ENCODE measurements around the gene TGIF2.

Gene TGIF2

GRCh38 chr20:36591281-36591680, 17.9 kb downstream of the TGIF2 start:
- Histone ChIP-seq H2AFZ (ENCODE audit: low read depth) (no peak overlapping the region), H3K4me1 (ENCODE audit: low read depth, poor library complexity, severe bottlenecking) (peaks cover 29% of the 10 kb centered on the region), H3K9ac (no peak overlapping the region), H3K27ac (no peak overlapping the region), H4K20me1 (ENCODE audit: insufficient read depth) (no peaks in the 10 kb centered on the region), H3K27me3 (ENCODE audit: insufficient read depth, low read depth) (no peaks in the 10 kb centered on the region), H3K79me2 (ENCODE audit: insufficient read depth, low read depth) (no peaks in the 10 kb centered on the region), H3K4me3 (IDR thresholded peaks at IDR 0.05; ENCODE audit: insufficient read depth, low read depth, low read length) (no peak overlapping the region), H3K36me3 (ENCODE audit: insufficient read depth) (peaks cover 3% of the 10 kb centered on the region; the same call in 1 of the 2 replicates), H3K4me2 (no peak overlapping the region)
- TF ChIP-seq CTCF (conservative IDR thresholded peaks at IDR 0.05; ENCODE audit: low read depth, low read length) = no peak

- no peaks in the 10 kb centered on the region for H3K79me2 ChIP-seq (ENCODE audit: insufficient read depth, low read depth)
- no peak overlapping the region for H3K27ac ChIP-seq
- H2AFZ ChIP-seq (ENCODE audit: low read depth) = no peak overlapping the region
- no peak for TF ChIP-seq CTCF (conservative IDR thresholded peaks at IDR 0.05; ENCODE audit: low read depth, low read length)
- H3K4me2 ChIP-seq = no peak overlapping the region
- H3K4me1 ChIP-seq (ENCODE audit: low read depth, poor library complexity, severe bottlenecking) = peaks cover 31% of the 10 kb centered on the region
- no peak overlapping the region for H3K4me3 ChIP-seq (IDR thresholded peaks at IDR 0.05; ENCODE audit: insufficient read depth, low read depth, low read length)
- no peak overlapping the region for H3K9ac ChIP-seq
- no peaks in the 10 kb centered on the region for H3K27me3 ChIP-seq (ENCODE audit: insufficient read depth, low read depth)
- H4K20me1 ChIP-seq (ENCODE audit: insufficient read depth) = no peaks in the 10 kb centered on the region
- H3K36me3 ChIP-seq (ENCODE audit: insufficient read depth) = peaks cover 3% of the 10 kb centered on the region; the same call in 1 of the 2 replicates
Measured at GRCh38 chr20:36591854-36592641, 18.7 kb downstream of the TGIF2 start.

GRCh38 chr20:36593347-36593929, 20.0 kb downstream of the TGIF2 start:
- H3K36me3 ChIP-seq (ENCODE audit: insufficient read depth) = peaks cover 3% of the 10 kb centered on the region; the same call in 1 of the 2 replicates
- H3K27ac ChIP-seq = no peak overlapping the region
- H3K79me2 ChIP-seq (ENCODE audit: insufficient read depth, low read depth) = no peaks in the 10 kb centered on the region
- H3K4me2 ChIP-seq = no peak overlapping the region
- no peak overlapping the region for H3K9ac ChIP-seq
- H3K4me1 ChIP-seq (ENCODE audit: low read depth, poor library complexity, severe bottlenecking) = peaks cover 31% of the 10 kb centered on the region
- no peaks in the 10 kb centered on the region for H3K27me3 ChIP-seq (ENCODE audit: insufficient read depth, low read depth)
- TF ChIP-seq CTCF (conservative IDR thresholded peaks at IDR 0.05; ENCODE audit: low read depth, low read length) = no peak
- H2AFZ ChIP-seq (ENCODE audit: low read depth) = no peak overlapping the region
- no peak overlapping the region for H3K4me3 ChIP-seq (IDR thresholded peaks at IDR 0.05; ENCODE audit: insufficient read depth, low read depth, low read length)
- H4K20me1 ChIP-seq (ENCODE audit: insufficient read depth) = no peaks in the 10 kb centered on the region

- Histone ChIP-seq H4K20me1 (ENCODE audit: insufficient read depth) (no peaks in the 10 kb centered on the region), H2AFZ (ENCODE audit: low read depth) (no peak overlapping the region), H3K36me3 (ENCODE audit: insufficient read depth) (no peaks in the 10 kb centered on the region), H3K79me2 (ENCODE audit: insufficient read depth, low read depth) (no peaks in the 10 kb centered on the region), H3K4me2 (no peak overlapping the region), H3K9ac (no peak overlapping the region), H3K27me3 (ENCODE audit: insufficient read depth, low read depth) (no peaks in the 10 kb centered on the region), H3K27ac (no peak overlapping the region), H3K4me3 (IDR thresholded peaks at IDR 0.05; ENCODE audit: insufficient read depth, low read depth, low read length) (no peak overlapping the region), H3K4me1 (ENCODE audit: low read depth, poor library complexity, severe bottlenecking) (peaks cover 25% of the 10 kb centered on the region)
- no peak for TF ChIP-seq CTCF (conservative IDR thresholded peaks at IDR 0.05; ENCODE audit: low read depth, low read length)
Measured at GRCh38 chr20:36599912-36600345, 26.5 kb downstream of the TGIF2 start.
